HepG2 (cell line): ENCODE measurements around the gene FBXW8. TPM values are rescaled to one million over a fixed set of nuclear protein-coding genes. Genes with fewer than 3 reads are reported as not detected.

Experiments used
- ATF3 ChIP-seq: sonication (generic); formaldehyde crosslinking; IDR thresholded peaks from 2 replicates; pipeline ENCODE4 v1.4.0; 2020; ENCODE audit warnings: missing genetic modification reagents
- DMAP1 ChIP-seq: IDR thresholded peaks from 2 replicates; pipeline ENCODE4 v1.6.1; 2016
- FOXK1 ChIP-seq: sonication (generic); formaldehyde crosslinking; IDR thresholded peaks from 2 replicates; pipeline ENCODE4 v1.4.0; 2020; ENCODE audit warnings: low read depth, missing genetic modification reagents, borderline replicate concordance
- HES4 ChIP-seq: sonication (generic); formaldehyde crosslinking; IDR thresholded peaks from 2 replicates; pipeline ENCODE4 v1.9.0; 2021; ENCODE audit warnings: mild to moderate bottlenecking, missing genetic modification reagents, borderline replicate concordance
- MBD4 ChIP-seq: IDR thresholded peaks from 2 replicates; pipeline ENCODE4 v1.6.1; 2012; ENCODE audit warnings: low read length, inconsistent platforms, borderline replicate concordance
- MED13 ChIP-seq: sonication (generic); formaldehyde crosslinking; IDR thresholded peaks from 2 replicates; pipeline ENCODE4 v1.5.0; 2020; ENCODE audit warnings: missing genetic modification reagents
- MXD1 ChIP-seq: sonication (generic); formaldehyde crosslinking; IDR thresholded peaks from 2 replicates; pipeline ENCODE4 v1.4.0; 2020; ENCODE audit warnings: mild to moderate bottlenecking, missing genetic modification reagents
- MZF1 ChIP-seq: sonication (generic); formaldehyde crosslinking; IDR thresholded peaks from 2 replicates; pipeline ENCODE4 v1.8.1; 2023; ENCODE audit warnings: mild to moderate bottlenecking, missing genetic modification reagents, borderline replicate concordance
- RORA ChIP-seq: sonication (generic); formaldehyde crosslinking; IDR thresholded peaks from 2 replicates; pipeline ENCODE4 v1.5.0; 2020; ENCODE audit warnings: mild to moderate bottlenecking, missing genetic modification reagents, moderate library complexity
- SIN3B ChIP-seq: fragments of 150-350 bp; IDR thresholded peaks from 2 replicates; pipeline ENCODE4 v1.6.1; 2014; ENCODE audit warnings: low read length
- SSRP1 ChIP-seq: IDR thresholded peaks from 2 replicates; pipeline ENCODE4 v1.6.1; 2016; ENCODE audit warnings: control low read depth
- STAT5B ChIP-seq: sonication (generic); formaldehyde crosslinking; IDR thresholded peaks from 2 replicates; pipeline ENCODE4 v1.4.0; 2020; ENCODE audit warnings: missing genetic modification reagents
- ZBTB33 ChIP-seq: sonication (generic); formaldehyde crosslinking; IDR thresholded peaks from 2 replicates; pipeline ENCODE4 v1.4.0; 2020; ENCODE audit warnings: missing genetic modification reagents
- ZBTB7B ChIP-seq: sonication (generic); formaldehyde crosslinking; IDR thresholded peaks from 2 replicates; pipeline ENCODE4 v1.4.0; 2020; ENCODE audit warnings: missing genetic modification reagents
- ZMYM4 ChIP-seq: sonication (generic); formaldehyde crosslinking; IDR thresholded peaks from 2 replicates; pipeline ENCODE4 v1.8.1; 2023; ENCODE audit warnings: mild to moderate bottlenecking, missing genetic modification reagents
- ZNF180 ChIP-seq: sonication (generic); formaldehyde crosslinking; IDR thresholded peaks from 2 replicates; pipeline ENCODE4 v1.4.0; 2020; ENCODE audit warnings: low read depth, missing genetic modification reagents, borderline replicate concordance
- ZNF292 ChIP-seq: sonication (generic); formaldehyde crosslinking; IDR thresholded peaks from 2 replicates; pipeline ENCODE4 v1.8.1; 2022; ENCODE audit warnings: mild to moderate bottlenecking, low read depth, missing genetic modification reagents, borderline replicate concordance
- ZNF34 ChIP-seq: sonication (generic); formaldehyde crosslinking; IDR thresholded peaks from 2 replicates; pipeline ENCODE4 v1.4.0; 2020; ENCODE audit warnings: mild to moderate bottlenecking, missing genetic modification reagents, borderline replicate concordance
- ZNF616 ChIP-seq: sonication (generic); formaldehyde crosslinking; IDR thresholded peaks from 2 replicates; pipeline ENCODE4 v1.5.0; 2020; ENCODE audit warnings: low read depth, mild to moderate bottlenecking, missing genetic modification reagents
- ZNF687 ChIP-seq: sonication (generic); formaldehyde crosslinking; IDR thresholded peaks from 2 replicates; pipeline ENCODE4 v1.5.1; 2020; ENCODE audit warnings: mild to moderate bottlenecking, missing genetic modification reagents, moderate library complexity
- polyA plus RNA-seq, 8 experiments: library from polyadenylated mRNA; depleted of rRNA in 3 of 8; stranded (reverse) in 7 of 8; unstranded in 1 of 8; fragments of >200 nt; fragmentation: Illumina TruSeq in 4 of 8; extraction: Trizol in 4 of 8; gene quantifications; 2 replicates each; pipeline versions ENCODE4 v1.2.1 to v1.2.3, GENCODE V29; 2011 to 2016; ENCODE audit warnings: low read depth in 4 of 8, missing spikeins in 1 of 8, mixed read lengths in 1 of 8; ENCODE audit not compliant: insufficient read depth in 1 of 8
- total RNA-seq, 5 experiments: library from RNA; depleted of rRNA; stranded (reverse); fragments of >200 nt; fragmentation: Illumina TruSeq; extraction: Trizol; gene quantifications; 2 replicates each; pipeline ENCODE4 v1.2.3, GENCODE V29; 2016; ENCODE audit warnings: low read depth in 1 of 5
- TF ChIP-seq, protein P1 (sequence below): sonication (generic); formaldehyde crosslinking; IDR thresholded peaks from 2 replicates; pipeline ENCODE4 v1.4.0; 2020; ENCODE audit warnings: missing genetic modification reagents

The FBXW8 gene
- total and polyA plus RNA-seq, 2 of the 13 experiments (the other 11 are each of a cell fraction or from before 2014, with no cell fraction given): 5.1 to 5.9 TPM

GRCh38 chr12:116916714-116917114 is 6.0 kb downstream of the FBXW8 start (continued):
- TF ChIP-seq ZNF292 (0 out of 2 replicates have a peak, but pooled peaks have one; percentile 58), STAT5B (CRISPR knock-in tag) (no peak), MED13 (CRISPR knock-in tag) (no peak), HES4 (CRISPR knock-in tag) (no peak), RORA (CRISPR knock-in tag) (no peak), FOXK1 (CRISPR knock-in tag) (peak; percentile 45; the same call in 1 of the 2 replicates), ZNF616 (CRISPR knock-in tag) (no peak), DMAP1 (CRISPR knock-in tag) (no peak), ZBTB33 (CRISPR knock-in tag) (no peak), ZNF180 (CRISPR knock-in tag) (no peak), ZBTB7B (CRISPR knock-in tag) (0 out of 2 replicates have a peak, but pooled peaks have one; percentile 32), SSRP1 (0 out of 2 replicates have a peak, but pooled peaks have one; percentile 82), MXD1 (no peak), ZNF687 (CRISPR knock-in tag) (peak; percentile 23; the same call in 1 of the 2 replicates), ATF3 (CRISPR knock-in tag) (peak; percentile 97), ZMYM4 (CRISPR knock-in tag) (no peak), SIN3B (no peak), MBD4 (no peak), ZNF34 (CRISPR knock-in tag) (no peak), MZF1 (CRISPR knock-in tag) (no peak)
- TF ChIP-seq, protein P1, sequence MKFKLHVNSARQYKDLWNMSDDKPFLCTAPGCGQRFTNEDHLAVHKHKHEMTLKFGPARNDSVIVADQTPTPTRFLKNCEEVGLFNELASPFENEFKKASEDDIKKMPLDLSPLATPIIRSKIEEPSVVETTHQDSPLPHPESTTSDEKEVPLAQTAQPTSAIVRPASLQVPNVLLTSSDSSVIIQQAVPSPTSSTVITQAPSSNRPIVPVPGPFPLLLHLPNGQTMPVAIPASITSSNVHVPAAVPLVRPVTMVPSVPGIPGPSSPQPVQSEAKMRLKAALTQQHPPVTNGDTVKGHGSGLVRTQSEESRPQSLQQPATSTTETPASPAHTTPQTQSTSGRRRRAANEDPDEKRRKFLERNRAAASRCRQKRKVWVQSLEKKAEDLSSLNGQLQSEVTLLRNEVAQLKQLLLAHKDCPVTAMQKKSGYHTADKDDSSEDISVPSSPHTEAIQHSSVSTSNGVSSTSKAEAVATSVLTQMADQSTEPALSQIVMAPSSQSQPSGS: peak; percentile 55; the same call in 1 of the 2 replicates
